Measurements from ENCODE around the gene KIRREL1. TPM values are rescaled to one million over a fixed set of nuclear protein-coding genes. Genes with fewer than 3 reads are reported as not detected.

Gene KIRREL1
- total and polyA plus RNA-seq, 10 donors = 1.4 to 50.9 (median 20.3) TPM

DNA sequence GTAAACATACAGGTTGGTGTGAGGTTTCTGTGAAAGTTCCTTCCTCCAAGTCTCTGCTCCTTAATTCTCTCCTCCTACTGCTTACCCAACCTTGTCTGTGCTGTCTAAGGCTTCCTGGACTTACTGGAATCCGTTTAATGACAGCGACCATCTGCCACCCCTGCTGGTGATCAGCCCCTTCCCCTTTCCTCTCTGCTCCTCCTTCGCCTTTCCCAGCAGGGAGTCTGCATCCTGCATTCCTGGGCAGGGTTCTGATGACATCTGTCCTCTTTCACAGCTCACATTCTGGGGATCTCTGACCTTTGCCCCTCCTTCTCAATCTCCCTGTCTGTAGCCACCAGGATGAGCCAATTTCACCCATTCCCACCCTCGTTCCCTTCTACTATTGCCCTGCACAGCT, 66.5 kb downstream of the KIRREL1 start:
- peak; percentile 17 for DNase-seq
- H3K27ac ChIP-seq = peak overlapping the region in 1 of 8 donors; percentile 28
- H3K27me3 ChIP-seq (replicated peaks in 1 of 7) = peaks cover 0 to 29% (median 0%) of the 10 kb centered on the region in 7 donors
- 28 to 52% (median 48%) methylated on average over 4 of the region's 4 CpGs for WGBS, 5 donors
- peaks cover 11 to 50% (median 26%) of the 10 kb centered on the region in 6 donors for H3K4me1 ChIP-seq
- no peaks in the 10 kb centered on the region for H3K9me3 ChIP-seq
- H3K4me3 ChIP-seq = no peak overlapping the region
- intact Hi-C loops (cut with DNase I; ENCODE audit: low total_unique reads) = no loop called here
- H3K36me3 ChIP-seq = no peaks in the 10 kb centered on the region
- TF ChIP-seq POLR2AphosphoS5 (IDR thresholded peaks at IDR 0.05) = peak in 1 of 3 donors; percentile 21
- no peak for TF ChIP-seq POLR2A (IDR thresholded peaks at IDR 0.05)
- TF ChIP-seq CTCF (IDR thresholded peaks at IDR 0.05 in 8 of 11, conservative IDR thresholded peaks at IDR 0.05 in 3 of 11) = no peak

DNA sequence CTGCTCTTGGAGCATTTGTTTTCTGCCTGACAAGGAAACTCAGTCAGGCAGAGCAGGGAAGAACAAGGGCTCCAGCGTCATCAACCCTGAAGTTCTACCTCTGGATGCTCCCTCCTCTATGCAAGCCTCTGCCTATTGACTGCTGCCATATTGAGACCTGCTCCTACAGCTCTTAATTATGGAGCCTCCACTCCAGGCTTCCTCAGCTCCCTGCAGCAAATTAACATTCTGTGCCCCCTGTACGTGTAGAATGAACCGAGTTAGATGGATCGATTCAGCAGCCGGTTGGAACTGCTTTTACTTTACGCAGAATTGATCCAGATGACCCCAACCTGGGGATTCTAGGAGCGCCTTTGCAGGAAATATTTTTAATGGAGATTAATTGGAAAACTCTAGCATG, 68.7 kb downstream of the KIRREL1 start:
- 83 to 94% (median 91%) methylated on average over 7 of the region's 7 CpGs for WGBS, 5 donors
- no peak overlapping the region for H3K27ac ChIP-seq
- H3K4me1 ChIP-seq = peaks cover 0 to 49% (median 11%) of the 10 kb centered on the region in 6 donors
- intact Hi-C loops (cut with DNase I; ENCODE audit: low total_unique reads) = no loop called here
- H3K27me3 ChIP-seq (replicated peaks in 1 of 7) = peaks cover 0 to 29% (median 0%) of the 10 kb centered on the region in 7 donors
- no peak overlapping the region for H3K4me3 ChIP-seq
- no peaks in the 10 kb centered on the region for H3K9me3 ChIP-seq
- DNase-seq = no peak
- H3K36me3 ChIP-seq = no peaks in the 10 kb centered on the region
- no peak for TF ChIP-seq CTCF (IDR thresholded peaks at IDR 0.05 in 8 of 11, conservative IDR thresholded peaks at IDR 0.05 in 3 of 11)
- TF ChIP-seq POLR2A (IDR thresholded peaks at IDR 0.05) = no peak
- no peak for TF ChIP-seq POLR2AphosphoS5 (IDR thresholded peaks at IDR 0.05)

GRCh38 chr1:158067662-158068061, 74.2 kb downstream of the KIRREL1 start:
- intact Hi-C loops (cut with DNase I; ENCODE audit: low total_unique reads) = no loop called here
- TF ChIP-seq CTCF (IDR thresholded peaks at IDR 0.05 in 8 of 11, conservative IDR thresholded peaks at IDR 0.05 in 3 of 11) (no peak), POLR2AphosphoS5 (IDR thresholded peaks at IDR 0.05) (no peak), POLR2A (IDR thresholded peaks at IDR 0.05) (no peak)
- 70 to 90% (median 79%) methylated on average over 4 to 6 of the region's 6 CpGs for WGBS, 5 donors
- Histone ChIP-seq H3K27me3 (replicated peaks in 1 of 7) (peaks cover 0 to 8% (median 0%) of the 10 kb centered on the region in 7 donors), H3K27ac (no peak overlapping the region), H3K36me3 (no peaks in the 10 kb centered on the region), H3K4me3 (no peak overlapping the region), H3K9me3 (no peaks in the 10 kb centered on the region), H3K4me1 (peaks cover 7 to 59% (median 24%) of the 10 kb centered on the region in 6 donors)
- no peak for DNase-seq

DNA sequence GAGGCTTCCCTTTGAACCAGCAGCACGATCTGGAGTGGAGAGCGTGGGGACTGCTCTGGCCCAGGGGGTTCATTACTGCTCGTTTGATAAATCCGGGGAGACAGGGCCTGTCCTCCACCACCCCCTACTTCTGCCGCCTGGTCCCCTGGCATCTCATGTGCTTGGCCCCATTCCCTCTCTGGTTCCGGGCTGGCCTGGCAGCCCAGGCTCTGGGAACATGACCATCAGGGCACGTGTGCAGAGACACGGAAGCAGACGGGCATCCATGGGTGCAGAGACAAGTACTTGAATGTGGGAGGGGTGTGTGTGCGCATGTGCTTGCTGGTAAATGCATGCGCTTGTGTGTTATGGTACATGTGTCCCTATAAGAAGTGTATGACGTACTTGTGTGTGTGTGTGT, 75.5 kb downstream of the KIRREL1 start:
- H3K4me3 ChIP-seq = no peak overlapping the region
- no peaks in the 10 kb centered on the region for H3K27me3 ChIP-seq (replicated peaks in 1 of 7)
- TF ChIP-seq POLR2A (IDR thresholded peaks at IDR 0.05) = no peak
- TF ChIP-seq CTCF (IDR thresholded peaks at IDR 0.05 in 8 of 11, conservative IDR thresholded peaks at IDR 0.05 in 3 of 11) = no peak
- peak in 2 of 3 donors; percentile 22 to 51 for TF ChIP-seq POLR2AphosphoS5 (IDR thresholded peaks at IDR 0.05)
- H3K4me1 ChIP-seq = peaks cover 7 to 70% (median 25%) of the 10 kb centered on the region in 6 donors
- intact Hi-C loops (cut with DNase I; ENCODE audit: low total_unique reads) = no loop called here
- no peaks in the 10 kb centered on the region for H3K36me3 ChIP-seq
- no peaks in the 10 kb centered on the region for H3K9me3 ChIP-seq
- 55 to 76% (median 67%) methylated on average over 12 of the region's 12 CpGs for WGBS, 5 donors
- H3K27ac ChIP-seq = peak overlapping the region in 5 of 8 donors; percentile 3 to 41 (median 34)
- no peak for DNase-seq

Measured in spleen (tissue), 11 donors.